ENCODE results near the gene TRIP10. TPM values are rescaled to one million over a fixed set of nuclear protein-coding genes. Genes with fewer than 3 reads are reported as not detected.

The TRIP10 gene
- total RNA-seq, 1 experiment from 2014 or later: 96.6 TPM

- ATAC-seq: no peak
- no peaks in the 10 kb centered on the region for H3K9me3 ChIP-seq (ENCODE audit: low read length)
- no TSS peak for BruUV-seq (replicated peaks)
- POLR2A ChIA-PET (ENCODE audit: unreplicated experiment): no interaction called here
- DNase-seq: peak; percentile 50
- H3K9ac ChIP-seq (ENCODE audit: low read length): no peak overlapping the region
- H3K27me3 ChIP-seq (ENCODE audit: low read length): no peaks in the 10 kb centered on the region
- intact Hi-C loops (cut with micrococcal nuclease): no loop called here
- no peaks in the 10 kb centered on the region for H3K9me2 ChIP-seq (replicated peaks; ENCODE audit: low read length)
- TF ChIP-seq EZH2phosphoT487 (IDR thresholded peaks at IDR 0.05; ENCODE audit: borderline replicate concordance, low read length): no peak
- TF ChIP-seq CTCF (conservative IDR thresholded peaks at IDR 0.05; ENCODE audit: low read depth, low read length): no peak
- TF ChIP-seq EZH2 (IDR thresholded peaks at IDR 0.05; ENCODE audit: low read length, unreplicated experiment): no peak
- CTCF ChIA-PET: no interaction called here
- H3K4me1 ChIP-seq (ENCODE audit: insufficient read depth, low read length): no peaks in the 10 kb centered on the region; the same call in 1 of the 2 replicates
- H3K27ac ChIP-seq (ENCODE audit: low read length): no peak overlapping the region
- no peak overlapping the region for H3K4me3 ChIP-seq (ENCODE audit: low read length)
- no peaks in the 10 kb centered on the region for H3K79me2 ChIP-seq (ENCODE audit: low read length)
- H3K4me2 ChIP-seq (ENCODE audit: low read length): peak overlapping the region; percentile 60
- H2AFZ ChIP-seq (ENCODE audit: low read length): peak overlapping the region; percentile 80
- H4K20me1 ChIP-seq (ENCODE audit: low read length): no peaks in the 10 kb centered on the region
- no peaks in the 10 kb centered on the region for H3K36me3 ChIP-seq (ENCODE audit: low read depth, low read length)
- H3F3A ChIP-seq (ENCODE audit: low read length, unreplicated experiment): no peaks in the 10 kb centered on the region
These were observed 16.3 kb upstream of the TRIP10 start for GRCh38 chr19:6723108-6723618.

- Histone ChIP-seq H3F3A (ENCODE audit: low read length, unreplicated experiment) (no peaks in the 10 kb centered on the region), H3K4me2 (ENCODE audit: low read length) (no peak overlapping the region), H3K9ac (ENCODE audit: low read length) (no peak overlapping the region), H3K4me3 (ENCODE audit: low read length) (no peak overlapping the region), H3K36me3 (ENCODE audit: low read depth, low read length) (no peaks in the 10 kb centered on the region), H3K9me2 (replicated peaks; ENCODE audit: low read length) (no peaks in the 10 kb centered on the region), H4K20me1 (ENCODE audit: low read length) (no peaks in the 10 kb centered on the region), H3K27me3 (ENCODE audit: low read length) (no peaks in the 10 kb centered on the region), H3K27ac (ENCODE audit: low read length) (no peak overlapping the region), H2AFZ (ENCODE audit: low read length) (no peak overlapping the region), H3K9me3 (ENCODE audit: low read length) (no peaks in the 10 kb centered on the region), H3K4me1 (ENCODE audit: insufficient read depth, low read length) (no peaks in the 10 kb centered on the region; the same call in 1 of the 2 replicates), H3K79me2 (ENCODE audit: low read length) (no peaks in the 10 kb centered on the region)
- no peak for TF ChIP-seq EZH2phosphoT487 (IDR thresholded peaks at IDR 0.05; ENCODE audit: borderline replicate concordance, low read length)
- no peak for TF ChIP-seq EZH2 (IDR thresholded peaks at IDR 0.05; ENCODE audit: low read length, unreplicated experiment)
- no peak for TF ChIP-seq CTCF (conservative IDR thresholded peaks at IDR 0.05; ENCODE audit: low read depth, low read length)
- BruUV-seq (replicated peaks): no TSS peak
- no peak for ATAC-seq
- intact Hi-C loops (cut with micrococcal nuclease): no loop called here
- POLR2A ChIA-PET (ENCODE audit: unreplicated experiment): no interaction called here
- no peak for DNase-seq
- CTCF ChIA-PET: no interaction called here
These were observed 15.7 kb upstream of the TRIP10 start for GRCh38 chr19:6723738-6724137.

- POLR2A ChIA-PET (ENCODE audit: unreplicated experiment): no interaction called here
- Histone ChIP-seq H2AFZ (ENCODE audit: low read length) (no peak overlapping the region), H3K4me1 (ENCODE audit: insufficient read depth, low read length) (no peaks in the 10 kb centered on the region; the same call in 1 of the 2 replicates), H3K79me2 (ENCODE audit: low read length) (no peaks in the 10 kb centered on the region), H4K20me1 (ENCODE audit: low read length) (no peaks in the 10 kb centered on the region), H3F3A (ENCODE audit: low read length, unreplicated experiment) (no peaks in the 10 kb centered on the region), H3K36me3 (ENCODE audit: low read depth, low read length) (no peaks in the 10 kb centered on the region), H3K27me3 (ENCODE audit: low read length) (no peaks in the 10 kb centered on the region), H3K27ac (ENCODE audit: low read length) (no peak overlapping the region), H3K9ac (ENCODE audit: low read length) (no peak overlapping the region), H3K4me2 (ENCODE audit: low read length) (no peak overlapping the region), H3K4me3 (ENCODE audit: low read length) (no peak overlapping the region), H3K9me3 (ENCODE audit: low read length) (no peaks in the 10 kb centered on the region), H3K9me2 (replicated peaks; ENCODE audit: low read length) (no peaks in the 10 kb centered on the region)
- intact Hi-C loops (cut with micrococcal nuclease): no loop called here
- no peak for ATAC-seq
- TF ChIP-seq EZH2 (IDR thresholded peaks at IDR 0.05; ENCODE audit: low read length, unreplicated experiment) (no peak), CTCF (conservative IDR thresholded peaks at IDR 0.05; ENCODE audit: low read depth, low read length) (no peak), EZH2phosphoT487 (IDR thresholded peaks at IDR 0.05; ENCODE audit: borderline replicate concordance, low read length) (no peak)
- no TSS peak for BruUV-seq (replicated peaks)
- CTCF ChIA-PET: no interaction called here
- no peak for DNase-seq
These were observed 14.6 kb upstream of the TRIP10 start for GRCh38 chr19:6724631-6725492.
